GM18858 (cell line): ENCODE data around the gene ABCA2.
"Not testable (repeated sequence)": the region's sequence is repeated elsewhere in the genome, so short reads cannot be mapped to it uniquely, and the experiment has no call there.

Source experiments
- ATAC-seq: cut with Tn5 transposase; IDR thresholded peaks from one replicate; pipeline ENCODE4 v1.9.1; 2021; ENCODE audit not compliant: unreplicated experiment

Gene ABCA2

GRCh38 chr9:137046088-137046787 is 18.2 kb upstream of the ABCA2 start, which contains the start of gene NPDC1:
TSS of gene NPDC1 (minus strand) at chr9:137046177. CDS start at chr9:137045989, 188 bp downstream.
- no peak for ATAC-seq

GRCh38 chr9:137045294-137046087 is 17.5 kb upstream of the ABCA2 start:
- no peak for ATAC-seq

GRCh38 chr9:137044502-137045177 is 16.6 kb upstream of the ABCA2 start:
- ATAC-seq: no peak

GRCh38 chr9:137044037-137044436 is 16.0 kb upstream of the ABCA2 start:
- ATAC-seq: no peak

- ATAC-seq: no peak
Observed at GRCh38 chr9:137042751-137043727, 15.0 kb upstream of the ABCA2 start.

GRCh38 chr9:137041124-137041523 is 13.1 kb upstream of the ABCA2 start:
- no peak for ATAC-seq

GRCh38 chr9:137040568-137040967 is 12.5 kb upstream of the ABCA2 start:
- ATAC-seq: no peak

- no peak for ATAC-seq
Observed at GRCh38 chr9:137039611-137040366, 11.8 kb upstream of the ABCA2 start.

- no peak for ATAC-seq
Observed at GRCh38 chr9:137038916-137039315, 10.9 kb upstream of the ABCA2 start.

GRCh38 chr9:137037483-137037882 is 9.4 kb upstream of the ABCA2 start:
- no peak for ATAC-seq

GRCh38 chr9:137037035-137037434 is 9.0 kb upstream of the ABCA2 start:
- ATAC-seq: no peak

GRCh38 chr9:137035937-137036336 is 7.9 kb upstream of the ABCA2 start:
- no peak for ATAC-seq

- no peak for ATAC-seq
Observed at GRCh38 chr9:137035507-137035834, 7.4 kb upstream of the ABCA2 start.

GRCh38 chr9:137034709-137035506 is 6.9 kb upstream of the ABCA2 start:
- no peak for ATAC-seq

GRCh38 chr9:137034039-137034708 is 6.1 kb upstream of the ABCA2 start:
- no peak for ATAC-seq

GRCh38 chr9:137033481-137033880 is 5.4 kb upstream of the ABCA2 start:
- ATAC-seq: not testable (repeated sequence)

- no peak for ATAC-seq
Observed at GRCh38 chr9:137032858-137033257, 4.8 kb upstream of the ABCA2 start.

- no peak for ATAC-seq
Observed at GRCh38 chr9:137031904-137032640, 4.0 kb upstream of the ABCA2 start, which contains the start of gene FUT7. TSS of gene FUT7 (minus strand) at chr9:137032088. CDS start at chr9:137031991, 97 bp downstream.
